Suprapubic skin (tissue), 4 donors: ENCODE data around the gene MON1A.

Experiments
- CTCF ChIP-seq, 2 donors: fragments of 200-600 bp in 1 of 2; fragments of 450-650 bp in 1 of 2; sonication (generic) in 1 of 2; IDR thresholded peaks; one replicate each; pipeline ENCODE4 v1.5.1; 2016 to 2019; ENCODE audit warnings: antibody characterized with exemption in 2 of 2, mild to moderate bottlenecking in 1 of 2, moderate library complexity in 1 of 2
- POLR2A ChIP-seq, 2 donors: fragments of 450-650 bp; IDR thresholded peaks; one replicate each; pipeline ENCODE4 v1.6.1; 2017; ENCODE audit warnings: antibody characterized with exemption in 2 of 2, mild to moderate bottlenecking in 2 of 2, moderate library complexity in 2 of 2
- POLR2AphosphoS5 ChIP-seq, 3 donors: sonication (generic); formaldehyde crosslinking; IDR thresholded peaks; one replicate each; pipeline ENCODE4 v1.6.1; 2017; ENCODE audit warnings: antibody characterized with exemption in 3 of 3

GRCh38 chr3:49883998-49884397 is 45.6 kb downstream of the MON1A start:
- TF ChIP-seq CTCF (IDR thresholded peaks at IDR 0.05) = no peak
- TF ChIP-seq POLR2A (IDR thresholded peaks at IDR 0.05) = no peak
- TF ChIP-seq POLR2AphosphoS5 (IDR thresholded peaks at IDR 0.05) = no peak
